IgD-negative memory B cell (primary cell): ENCODE data around the gene LRRC18. TPM values are rescaled to one million over a fixed set of nuclear protein-coding genes. Genes with fewer than 3 reads are reported as not detected.

Experiments used
- H3K27ac Mint-ChIP-seq, 3 donors: one replicate each; pipeline ENCODE4 v1.8.0; 2020 to 2022; ENCODE audit warnings: mild to moderate bottlenecking in 3 of 3, mixed read lengths in 3 of 3, moderate library complexity in 1 of 3
- H3K27me3 Mint-ChIP-seq: one replicate; pipeline ENCODE4 v1.8.0; 2021; ENCODE audit warnings: mixed read lengths
- H3K36me3 Mint-ChIP-seq: one replicate; pipeline ENCODE4 v1.8.0; 2020; ENCODE audit warnings: mild to moderate bottlenecking, mixed read lengths
- H3K4me1 Mint-ChIP-seq, 3 donors: one replicate each; pipeline ENCODE4 v1.8.0; 2020 to 2022; ENCODE audit warnings: mixed read lengths in 3 of 3, mild to moderate bottlenecking in 1 of 3
- H3K4me3 Mint-ChIP-seq, 4 donors: one replicate each; pipeline ENCODE4 v1.8.0; 2020 to 2022; ENCODE audit warnings: mild to moderate bottlenecking in 4 of 4, mixed read lengths in 4 of 4, moderate library complexity in 3 of 4
- H3K9me3 Mint-ChIP-seq, 3 donors: one replicate each; pipeline ENCODE4 v1.8.0; 2020 to 2021; ENCODE audit warnings: mixed read lengths in 3 of 3, mild to moderate bottlenecking in 1 of 3
- polyA plus RNA-seq: library from polyadenylated mRNA; unstranded; fragments of 300-500 nt; fragmentation: Illumina TruSeq; gene quantifications from one replicate; pipeline ENCODE4 v1.2.3, GENCODE V29; 2021

The LRRC18 gene
- polyA plus RNA-seq: 0.58 TPM

DNA sequence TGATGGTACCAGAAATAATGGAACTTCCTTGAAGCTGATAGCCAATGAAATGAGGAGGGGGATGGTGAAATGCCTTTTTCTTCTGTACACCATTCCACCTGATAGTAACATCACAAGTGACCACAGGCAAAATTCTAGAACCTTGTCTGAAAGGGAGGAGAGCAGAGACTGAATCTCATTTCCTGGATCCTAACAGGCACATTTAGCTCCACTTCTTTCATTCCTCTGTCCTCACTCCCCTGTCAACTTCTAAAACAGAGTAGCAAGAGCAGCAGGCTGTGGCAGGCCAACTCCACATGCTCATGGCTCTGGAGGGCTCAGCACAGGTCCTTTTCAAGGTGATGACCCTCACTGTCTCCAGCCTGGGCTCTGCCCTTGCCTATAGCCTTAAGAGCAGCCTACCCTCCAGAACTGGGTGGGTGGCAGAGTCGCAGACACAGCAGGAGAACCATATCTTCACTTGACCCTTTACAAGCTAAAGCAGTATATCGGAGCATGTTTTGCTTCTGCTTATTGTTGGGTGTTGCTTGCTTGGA lies at the start of gene LRRC18:
Gene LRRC18 (minus strand): TSS at position 51 of the 536 bp plus-strand sequence. CDS start 25,685 bp downstream, outside the sequence.
- no peaks in the 10 kb centered on the region for H3K27me3 Mint-ChIP-seq
- peak within 1 kb of the TSS in 1 of 3 donors; percentile 28 for H3K27ac Mint-ChIP-seq
- no peaks in the 10 kb centered on the region for H3K9me3 Mint-ChIP-seq
- H3K36me3 Mint-ChIP-seq: peaks cover 3% of the 10 kb centered on the region
- H3K4me3 Mint-ChIP-seq: no peak within 1 kb of the TSS
- H3K4me1 Mint-ChIP-seq: no peaks in the 10 kb centered on the region

DNA sequence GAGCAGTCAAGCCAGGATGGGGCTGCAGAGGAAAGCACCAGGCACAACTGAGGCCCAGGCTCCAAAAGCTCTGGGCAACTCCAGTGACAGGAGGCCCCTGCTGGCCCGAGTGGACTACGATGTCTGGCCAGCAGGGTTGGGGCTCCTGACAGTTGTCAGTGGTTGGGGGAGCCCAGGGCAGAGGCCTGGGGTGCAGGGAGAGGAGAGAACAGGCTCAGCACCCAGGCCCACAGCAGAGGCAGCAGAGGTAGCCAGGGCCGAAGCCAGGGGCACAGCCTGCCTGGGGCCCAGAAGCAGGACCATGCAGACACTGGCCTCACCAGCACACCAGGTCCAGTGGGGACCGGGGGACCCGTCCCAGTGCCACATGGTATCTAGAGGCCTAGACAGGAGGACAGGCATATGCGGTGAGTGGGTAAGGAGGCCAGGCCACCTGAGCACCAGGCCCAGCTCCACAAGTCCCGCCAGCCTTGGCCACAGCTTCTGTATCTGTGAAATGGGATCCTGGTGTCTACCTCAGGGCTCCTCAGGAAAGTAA lies 46.0 kb upstream of the LRRC18 start:
- Mint-ChIP-seq H3K27me3 (no peaks in the 10 kb centered on the region), H3K4me3 (no peak overlapping the region), H3K27ac (peak overlapping the region in 2 of 3 donors; percentile 70 to 98), H3K9me3 (no peaks in the 10 kb centered on the region), H3K36me3 (peaks cover 2% of the 10 kb centered on the region), H3K4me1 (no peaks in the 10 kb centered on the region)

DNA sequence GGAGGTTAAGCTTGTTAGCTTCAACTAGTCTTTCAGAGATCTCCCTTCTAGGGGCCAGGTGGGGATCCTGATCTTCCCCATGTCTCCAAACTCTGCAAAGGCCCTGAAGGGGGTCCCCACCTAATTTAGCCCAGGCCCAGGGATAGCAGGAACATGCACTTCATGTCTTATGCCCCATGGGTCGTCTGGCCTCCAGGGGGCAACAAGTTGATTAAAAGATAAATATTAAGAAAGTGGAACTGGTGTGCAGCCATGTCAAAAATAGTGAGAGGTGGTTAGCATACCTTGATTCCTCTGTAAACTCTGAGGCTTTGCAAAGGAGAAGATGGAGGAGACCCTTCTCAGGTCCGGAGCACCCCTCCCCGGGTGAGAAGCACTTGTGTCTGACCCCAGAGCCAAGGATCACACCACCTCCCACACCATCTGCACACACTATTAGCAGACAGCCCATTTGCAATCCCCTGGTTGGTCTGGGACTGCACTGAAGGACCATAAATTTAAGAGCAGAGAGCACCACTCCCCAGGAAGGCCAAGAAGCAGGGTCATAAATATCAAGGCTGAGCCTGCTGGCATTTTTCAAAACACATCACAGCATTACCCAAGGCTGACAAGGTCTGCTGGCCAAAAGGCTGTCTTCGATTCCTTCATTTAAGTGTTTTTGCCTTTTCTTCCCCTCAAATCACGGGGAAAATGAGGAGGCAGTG lies 44.2 kb upstream of the LRRC18 start:
- Mint-ChIP-seq H3K27me3 (no peaks in the 10 kb centered on the region), H3K9me3 (no peaks in the 10 kb centered on the region), H3K4me3 (no peak overlapping the region), H3K36me3 (peaks cover 2% of the 10 kb centered on the region), H3K4me1 (peaks cover 0 to 5% (median 0%) of the 10 kb centered on the region in 3 donors), H3K27ac (peak overlapping the region in 2 of 3 donors; percentile 39 to 61)

DNA sequence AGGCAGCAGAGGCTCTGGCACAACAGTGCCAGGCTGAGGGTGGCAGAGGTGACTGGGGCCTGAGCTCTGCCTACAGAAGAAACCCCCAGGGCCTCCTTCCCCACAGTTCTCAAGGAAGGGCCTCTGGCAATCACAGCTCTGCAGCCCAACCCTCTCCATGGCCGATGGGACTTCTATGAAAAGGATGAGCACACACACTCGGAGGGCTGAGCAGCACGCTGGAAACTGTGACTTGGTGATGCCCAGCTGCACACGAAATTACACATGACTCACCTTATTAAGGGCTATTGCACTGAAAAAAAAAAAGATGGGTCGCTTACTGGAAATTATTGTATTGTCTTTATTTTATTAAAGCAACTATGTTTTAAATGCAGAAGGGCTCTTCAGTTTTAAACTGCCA lies 42.9 kb upstream of the LRRC18 start:
- Mint-ChIP-seq H3K36me3 (peaks cover 2% of the 10 kb centered on the region), H3K9me3 (no peaks in the 10 kb centered on the region)

DNA sequence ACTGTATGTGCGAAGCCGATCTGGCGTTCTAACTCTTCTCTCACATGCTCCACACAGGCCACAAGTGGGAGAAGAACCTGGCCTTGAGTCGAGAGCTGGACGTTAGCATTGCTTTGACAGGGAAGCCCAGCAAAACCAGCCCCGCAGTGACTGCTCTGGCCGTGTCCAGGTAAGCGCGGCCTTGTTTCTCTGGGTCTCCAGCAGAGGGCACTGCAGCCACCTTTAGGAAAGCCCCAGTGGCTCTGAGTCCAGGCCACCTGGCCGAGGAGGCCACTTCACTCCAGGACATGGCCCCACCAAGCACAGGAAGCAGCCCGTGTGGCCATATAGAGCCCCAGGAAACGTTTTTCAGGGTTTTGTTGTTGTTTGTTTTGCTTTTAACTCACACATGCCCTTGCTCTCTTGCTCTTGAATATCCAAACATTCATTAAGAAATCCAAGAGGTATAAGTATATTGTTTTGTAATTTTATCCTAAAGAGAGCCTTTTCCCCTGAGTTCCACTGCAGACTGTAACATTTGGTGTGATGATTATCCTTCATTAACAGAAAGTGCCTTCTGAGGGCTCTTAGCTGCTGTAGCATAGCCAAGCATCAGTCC lies 41.8 kb upstream of the LRRC18 start:
- H3K4me1 Mint-ChIP-seq: peaks cover 0 to 6% (median 0%) of the 10 kb centered on the region in 3 donors
- peak overlapping the region in 2 of 3 donors; percentile 74 to 77 for H3K27ac Mint-ChIP-seq
- no peak overlapping the region for H3K4me3 Mint-ChIP-seq
- H3K9me3 Mint-ChIP-seq: no peaks in the 10 kb centered on the region
- H3K27me3 Mint-ChIP-seq: no peaks in the 10 kb centered on the region
- peaks cover 4% of the 10 kb centered on the region for H3K36me3 Mint-ChIP-seq

More for the DNA sequence above, 42.9 kb upstream of the LRRC18 start:
- H3K4me1 Mint-ChIP-seq: peaks cover 0 to 5% (median 0%) of the 10 kb centered on the region in 3 donors
- H3K27ac Mint-ChIP-seq: peak overlapping the region in 2 of 3 donors; percentile 77 to 87
- H3K4me3 Mint-ChIP-seq: no peak overlapping the region
- H3K27me3 Mint-ChIP-seq: no peaks in the 10 kb centered on the region

DNA sequence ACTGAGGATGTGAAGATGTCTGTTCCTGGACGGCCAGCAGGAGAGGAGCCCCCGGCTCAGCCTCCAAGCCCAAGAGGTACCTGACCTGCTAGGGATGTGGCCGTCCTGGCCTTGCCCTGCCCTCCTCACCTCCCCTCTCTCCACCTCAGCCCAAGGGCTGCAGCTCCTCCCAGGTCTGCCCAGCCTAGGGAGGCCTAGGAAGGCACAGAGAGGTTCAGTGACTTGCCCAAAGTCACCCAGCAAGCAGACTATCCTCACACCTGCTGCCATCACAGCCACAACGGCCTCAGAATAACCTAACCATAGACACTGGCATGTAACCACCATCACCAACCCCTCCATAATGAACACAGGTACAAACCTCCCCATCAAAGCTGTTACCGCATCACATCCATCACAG lies 38.7 kb upstream of the LRRC18 start:
- Mint-ChIP-seq H3K27me3 (no peaks in the 10 kb centered on the region), H3K4me3 (no peak overlapping the region), H3K9me3 (no peaks in the 10 kb centered on the region), H3K4me1 (peaks cover 0 to 6% (median 0%) of the 10 kb centered on the region in 3 donors), H3K27ac (peak overlapping the region in 2 of 3 donors; percentile 47 to 56), H3K36me3 (peaks cover 2% of the 10 kb centered on the region)

DNA sequence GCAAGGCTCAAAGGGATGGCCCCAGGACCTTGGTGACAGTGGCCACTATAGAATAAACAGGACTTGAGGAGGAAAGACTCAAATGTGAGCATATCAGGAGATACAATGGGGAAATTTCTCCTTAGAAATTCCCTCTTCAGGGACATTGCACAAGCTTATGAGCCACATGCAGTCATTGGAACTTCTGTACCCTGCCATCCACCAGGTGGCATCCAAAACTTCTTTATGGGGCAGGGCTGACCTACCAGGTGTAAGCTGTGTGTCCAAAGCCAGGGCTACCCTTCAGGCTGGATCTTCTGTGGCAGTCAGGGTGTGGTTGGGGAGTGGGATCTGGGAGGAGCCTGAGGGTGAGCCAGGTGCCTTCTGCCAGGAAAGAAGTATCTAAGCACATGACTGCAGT lies 36.6 kb upstream of the LRRC18 start:
- Mint-ChIP-seq H3K27me3 (no peaks in the 10 kb centered on the region), H3K4me3 (no peak overlapping the region), H3K4me1 (peaks cover 0 to 6% (median 0%) of the 10 kb centered on the region in 3 donors), H3K36me3 (peaks cover 2% of the 10 kb centered on the region), H3K9me3 (no peaks in the 10 kb centered on the region), H3K27ac (no peak overlapping the region)

DNA sequence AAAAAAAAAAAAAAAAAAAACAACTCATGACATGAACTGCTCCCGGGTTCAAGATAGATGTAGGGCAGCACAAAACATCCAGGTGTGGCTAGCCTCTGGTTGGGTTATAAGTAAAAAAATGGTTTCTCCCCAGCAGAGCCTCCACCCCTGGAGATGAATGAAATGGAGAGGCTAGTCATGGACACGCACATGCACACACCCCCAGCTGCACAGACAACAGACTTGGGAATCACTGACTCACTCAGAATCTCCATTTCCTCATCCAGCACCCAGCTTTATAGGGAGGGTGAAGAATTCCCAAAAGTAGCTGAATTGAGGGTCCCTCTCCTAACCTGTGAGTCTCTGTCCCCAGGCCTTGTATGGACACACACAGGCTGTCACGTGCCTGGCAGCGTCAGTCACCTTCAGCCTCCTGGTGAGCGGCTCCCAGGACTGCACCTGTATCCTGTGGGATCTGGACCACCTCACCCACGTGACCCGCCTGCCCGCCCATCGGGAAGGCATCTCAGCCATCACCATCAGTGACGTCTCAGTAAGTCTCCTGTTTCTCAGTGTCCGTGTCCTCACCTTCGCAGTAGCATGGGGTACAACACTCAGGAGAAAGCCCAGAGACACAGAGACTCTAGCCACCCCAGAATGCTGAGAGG lies 35.0 kb upstream of the LRRC18 start:
- Mint-ChIP-seq H3K27me3 (no peaks in the 10 kb centered on the region), H3K4me1 (peaks cover 0 to 6% (median 0%) of the 10 kb centered on the region in 3 donors), H3K36me3 (peaks cover 2% of the 10 kb centered on the region), H3K9me3 (no peaks in the 10 kb centered on the region), H3K4me3 (no peak overlapping the region), H3K27ac (peak overlapping the region in 2 of 3 donors; percentile 33 to 59)

DNA sequence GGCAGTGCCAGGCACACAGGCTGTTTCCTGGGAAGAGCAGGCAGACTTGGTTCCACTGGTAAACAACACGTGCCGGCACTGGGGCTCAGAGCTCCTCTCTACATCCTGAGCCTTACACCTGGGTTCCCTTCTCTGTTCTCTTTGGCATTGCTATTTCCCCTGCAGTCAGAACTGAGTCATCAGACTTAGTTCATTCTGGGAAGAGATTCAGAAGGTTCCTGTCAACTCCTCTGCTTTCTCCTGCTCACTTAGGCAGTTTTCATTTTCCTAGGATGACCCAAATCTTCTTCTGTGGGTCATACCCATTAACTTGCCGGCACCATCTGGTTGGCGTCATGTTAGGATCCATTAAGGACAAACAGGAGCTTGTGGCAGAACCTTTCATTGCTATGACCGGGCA lies 33.4 kb upstream of the LRRC18 start:
- no peaks in the 10 kb centered on the region for H3K9me3 Mint-ChIP-seq
- peaks cover 0 to 1% (median 0%) of the 10 kb centered on the region in 3 donors for H3K4me1 Mint-ChIP-seq
- H3K27ac Mint-ChIP-seq: peak overlapping the region in 1 of 3 donors; percentile 32
- peaks cover 4% of the 10 kb centered on the region for H3K36me3 Mint-ChIP-seq
- no peaks in the 10 kb centered on the region for H3K27me3 Mint-ChIP-seq
- H3K4me3 Mint-ChIP-seq: no peak overlapping the region

DNA sequence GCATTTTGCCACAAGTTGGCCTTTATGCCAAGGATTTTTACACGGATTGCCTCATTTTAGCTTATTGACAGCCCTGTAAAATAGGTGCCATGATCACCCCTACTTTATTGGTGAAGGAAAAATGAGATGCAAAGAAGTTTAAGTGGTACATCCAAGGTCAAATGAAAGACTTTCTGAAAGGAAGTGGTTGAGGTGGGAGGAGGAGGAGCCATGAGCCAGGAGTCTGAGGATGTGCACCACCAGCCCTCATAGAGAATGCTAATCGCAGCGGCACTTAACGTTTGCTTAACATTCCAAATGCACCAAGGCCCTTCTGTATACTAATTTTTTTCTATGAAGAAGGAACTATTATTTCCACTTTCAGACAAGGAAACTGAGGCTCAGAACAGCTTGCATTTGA lies 31.0 kb upstream of the LRRC18 start:
- peaks cover 2% of the 10 kb centered on the region for H3K36me3 Mint-ChIP-seq
- no peaks in the 10 kb centered on the region for H3K4me1 Mint-ChIP-seq
- H3K27ac Mint-ChIP-seq: peak overlapping the region in 1 of 3 donors; percentile 57
- H3K4me3 Mint-ChIP-seq: peak overlapping the region in 1 of 4 donors; percentile 49
- no peaks in the 10 kb centered on the region for H3K27me3 Mint-ChIP-seq
- H3K9me3 Mint-ChIP-seq: no peaks in the 10 kb centered on the region

DNA sequence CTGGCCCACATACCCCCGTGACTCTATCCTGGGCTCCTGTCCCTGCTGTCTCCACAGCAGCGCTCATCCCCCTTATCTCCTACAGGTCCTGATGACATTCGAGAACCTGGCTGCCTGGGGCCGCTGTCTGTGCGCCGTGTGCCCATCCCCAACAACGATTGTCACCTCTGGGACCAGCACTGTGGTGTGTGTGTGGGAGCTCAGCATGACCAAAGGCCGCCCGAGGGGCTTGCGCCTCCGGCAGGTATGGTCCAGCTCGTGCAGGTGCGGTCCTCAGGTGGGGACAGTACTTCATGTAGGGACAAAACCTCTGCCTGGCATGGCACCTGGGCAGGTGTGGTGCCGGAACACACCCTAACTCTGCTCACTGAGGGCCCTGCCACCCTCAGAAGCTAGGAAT lies 30.4 kb upstream of the LRRC18 start:
- no peaks in the 10 kb centered on the region for H3K27me3 Mint-ChIP-seq
- H3K36me3 Mint-ChIP-seq: peaks cover 3% of the 10 kb centered on the region
- H3K9me3 Mint-ChIP-seq: no peaks in the 10 kb centered on the region
- H3K4me3 Mint-ChIP-seq: no peak overlapping the region
- H3K4me1 Mint-ChIP-seq: no peaks in the 10 kb centered on the region
- H3K27ac Mint-ChIP-seq: no peak overlapping the region

DNA sequence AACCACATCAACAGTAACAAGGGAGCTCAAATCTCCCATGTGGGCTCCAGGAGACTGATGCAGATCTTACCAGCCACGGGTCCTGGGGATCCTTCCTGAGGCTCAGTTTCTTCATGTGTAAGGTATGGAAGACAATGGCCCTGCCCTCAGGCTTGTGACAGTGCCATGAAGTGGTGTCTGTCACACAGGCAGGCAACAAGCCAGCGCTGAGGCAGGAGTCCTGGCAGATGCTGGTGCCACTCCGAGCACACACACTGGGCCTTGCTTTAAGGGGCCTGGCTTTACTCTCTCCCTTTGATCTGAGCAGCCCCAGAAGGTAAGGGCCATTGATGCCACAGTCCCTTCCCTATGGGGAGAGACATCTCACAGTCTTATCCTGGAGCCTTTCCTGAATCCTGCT lies 28.4 kb upstream of the LRRC18 start:
- Mint-ChIP-seq H3K27ac (peak overlapping the region in 1 of 3 donors; percentile 59), H3K4me3 (no peak overlapping the region), H3K27me3 (no peaks in the 10 kb centered on the region), H3K36me3 (peaks cover 4% of the 10 kb centered on the region), H3K9me3 (no peaks in the 10 kb centered on the region), H3K4me1 (no peaks in the 10 kb centered on the region)

DNA sequence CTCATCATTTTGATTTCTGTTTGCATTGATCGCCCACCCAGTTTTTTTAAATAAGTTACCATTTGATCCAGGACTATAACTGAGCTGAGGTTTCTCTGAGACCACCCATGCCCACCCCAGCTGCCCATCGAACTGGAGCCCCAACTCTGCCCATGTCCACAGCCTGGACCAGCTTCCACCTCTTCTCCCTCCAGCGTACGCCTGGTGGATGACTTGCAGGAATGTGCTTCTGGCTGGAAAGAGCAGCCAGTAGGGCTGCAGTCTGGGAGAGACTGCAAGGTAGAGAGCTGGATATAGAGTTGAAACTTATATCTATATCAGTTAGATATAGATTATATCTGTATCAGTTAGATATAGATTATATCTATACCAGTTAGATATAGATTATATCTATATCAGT lies 25.8 kb upstream of the LRRC18 start:
- H3K27me3 Mint-ChIP-seq: no peaks in the 10 kb centered on the region
- no peak overlapping the region for H3K27ac Mint-ChIP-seq
- H3K36me3 Mint-ChIP-seq: peaks cover 9% of the 10 kb centered on the region
- no peaks in the 10 kb centered on the region for H3K9me3 Mint-ChIP-seq
- H3K4me3 Mint-ChIP-seq: no peak overlapping the region
- H3K4me1 Mint-ChIP-seq: no peaks in the 10 kb centered on the region

DNA sequence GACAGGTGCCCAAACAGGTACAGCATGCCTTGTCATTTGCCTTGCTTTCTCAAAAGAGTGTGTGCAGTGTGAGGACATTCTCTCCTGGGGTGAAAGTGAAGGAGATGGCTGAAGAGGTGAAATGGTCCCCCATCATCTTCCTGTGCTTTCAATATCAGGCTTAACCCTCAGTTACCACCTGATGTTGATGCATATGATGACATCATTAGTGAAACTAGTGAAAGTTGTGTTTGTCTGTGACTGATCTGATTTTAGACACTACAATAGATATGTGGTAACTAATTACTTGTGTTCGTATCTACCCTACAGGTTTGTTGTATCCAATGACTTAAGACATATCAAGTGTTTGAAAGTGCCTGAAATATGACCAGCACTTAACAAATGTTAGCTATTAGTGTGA lies 24.4 kb upstream of the LRRC18 start:
- no peaks in the 10 kb centered on the region for H3K9me3 Mint-ChIP-seq
- peak overlapping the region in 2 of 3 donors; percentile 28 to 31 for H3K27ac Mint-ChIP-seq
- no peak overlapping the region for H3K4me3 Mint-ChIP-seq
- peaks cover 9% of the 10 kb centered on the region for H3K36me3 Mint-ChIP-seq
- H3K27me3 Mint-ChIP-seq: no peaks in the 10 kb centered on the region
- H3K4me1 Mint-ChIP-seq: no peaks in the 10 kb centered on the region

DNA sequence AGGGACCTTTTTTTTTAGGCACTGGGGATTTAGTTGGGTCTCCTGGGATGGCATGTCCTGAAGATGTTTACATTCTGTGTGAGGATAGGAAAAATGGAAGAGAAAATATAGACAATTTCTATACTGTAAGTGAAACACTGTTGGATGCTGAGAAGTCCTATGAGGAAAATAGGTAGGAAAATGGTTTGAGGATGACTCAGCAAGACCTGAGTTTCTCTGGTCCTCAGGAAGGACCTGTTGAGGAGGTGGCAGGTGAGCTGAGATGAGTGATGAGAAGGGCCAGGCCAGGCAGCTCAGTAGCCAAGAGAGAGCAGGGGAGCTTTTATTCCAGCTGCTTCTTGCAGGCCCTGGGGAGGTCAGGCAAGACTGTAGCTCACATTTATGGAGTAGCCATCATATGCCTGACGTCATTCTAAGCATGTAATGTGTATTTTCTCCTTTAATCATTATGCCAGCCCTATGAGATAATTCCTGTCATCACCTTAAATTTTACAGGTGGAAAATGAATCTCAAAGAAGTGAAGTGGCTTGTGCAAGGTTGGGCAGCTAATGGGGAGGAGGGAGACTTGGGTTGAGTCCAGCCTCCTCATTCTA lies 19.1 kb upstream of the LRRC18 start:
- Mint-ChIP-seq H3K4me1 (peaks cover 0 to 1% (median 0%) of the 10 kb centered on the region in 3 donors), H3K36me3 (peaks cover 8% of the 10 kb centered on the region), H3K27me3 (no peaks in the 10 kb centered on the region), H3K9me3 (no peaks in the 10 kb centered on the region), H3K4me3 (no peak overlapping the region), H3K27ac (peak overlapping the region in 1 of 3 donors; percentile 67)
